Endothelial cell of umbilical vein (primary cell): ENCODE measurements around the gene SIX4. TPM values are rescaled to one million over a fixed set of nuclear protein-coding genes. Genes with fewer than 3 reads are reported as not detected.

Experiments
- BruUV-seq: library from RNA; stranded (reverse); fragments of 400-500 nt; replicated peaks from 2 replicates; lab custom pipeline; 2021; lab: Mats Ljungman, UMichigan
- CTCF ChIA-PET: fragments of 300-600, 350-600 bp; sonication (Branson Sonifier 250); formaldehyde crosslinking; loops from one replicate; lab custom pipeline; 2021; ENCODE audit warnings: antibody characterized with exemption, inconsistent platforms; lab: Charles Lee
- POLR2A ChIA-PET: fragments of 300-600, 350-600 bp; sonication (Branson Sonifier 250); formaldehyde crosslinking; loops from one replicate; lab custom pipeline; 2021; ENCODE audit warnings: antibody characterized with exemption, inconsistent platforms; lab: Charles Lee
- DNase-seq: peaks from one replicate; pipeline ENCODE4 v3.0.0-alpha.2; 2011; ENCODE audit warnings: low read depth, low spot score
- FAIRE-seq: peaks from 2 replicates; lab custom pipeline; 2011; peaks lifted over from hg19 to GRCh38; lab: Jason Lieb, UNC
- H2AFZ ChIP-seq: 2 replicates; pipeline ENCODE4 v1.6.0; 2012; ENCODE audit warnings: low read depth, low read length, control low read depth, inconsistent platforms
- H3K27ac ChIP-seq: 2 replicates; pipeline ENCODE4 v1.5.1; 2011; ENCODE audit warnings: low read depth, mild to moderate bottlenecking, control low read depth, low read length, moderate library complexity; ENCODE audit not compliant: insufficient read depth
- H3K27me3 ChIP-seq, 2 experiments: 2 replicates each; pipeline versions ENCODE4 v1.6.0 to v1.6.1; 2011; ENCODE audit warnings: low read length in 2 of 2, mixed read lengths in 1 of 2; ENCODE audit not compliant: control insufficient read depth in 2 of 2, insufficient read depth in 2 of 2
- H3K36me3 ChIP-seq, 2 experiments: 2 replicates in 1 of 2; 3 replicates in 1 of 2; pipeline ENCODE4 v1.5.1; 2011; ENCODE audit warnings: low read length in 2 of 2, mild to moderate bottlenecking in 1 of 2, moderate library complexity in 1 of 2; ENCODE audit not compliant: control insufficient read depth in 2 of 2, insufficient read depth in 2 of 2; ENCODE audit errors: extremely low read depth in 1 of 2
- H3K4me1 ChIP-seq: 3 replicates; pipeline ENCODE4 v1.5.1; 2011; ENCODE audit warnings: mild to moderate bottlenecking, low read length; ENCODE audit not compliant: control insufficient read depth, insufficient read depth; ENCODE audit errors: extremely low read depth
- H3K4me2 ChIP-seq: 2 replicates; pipeline ENCODE4 v1.6.1; 2011; ENCODE audit warnings: low read length, control low read depth, mixed read lengths; ENCODE audit not compliant: insufficient read depth
- H3K4me3 ChIP-seq, 3 experiments: fragments of 200-600 bp in 1 of 3; sonication (generic), shearing (Covaris generic) in 1 of 3; replicated peaks in 1 of 3; 2 replicates each; pipeline ENCODE4 v1.5.1; 2011 to 2016; ENCODE audit warnings: control low read depth in 3 of 3, low read length in 3 of 3, mild to moderate bottlenecking in 2 of 3, inconsistent platforms in 1 of 3, low read depth in 1 of 3, moderate library complexity in 1 of 3; ENCODE audit not compliant: insufficient read depth in 1 of 3
- H3K79me2 ChIP-seq: 2 replicates; pipeline ENCODE4 v1.6.0; 2012; ENCODE audit warnings: low read length, inconsistent platforms; ENCODE audit not compliant: control insufficient read depth, insufficient read depth
- H3K9ac ChIP-seq: replicated peaks from 2 replicates; pipeline ENCODE3; 2011; ENCODE audit warnings: low read length, control low read depth; ENCODE audit not compliant: insufficient read depth; ENCODE audit errors: extremely low read depth
- H3K9me1 ChIP-seq: replicated peaks from 3 replicates; pipeline ENCODE4 v1.6.0; 2011; ENCODE audit warnings: mild to moderate bottlenecking, low read length; ENCODE audit not compliant: control insufficient read depth, insufficient read depth; ENCODE audit errors: extremely low read depth
- H3K9me3 ChIP-seq: replicated peaks from 2 replicates; pipeline ENCODE4 v1.5.1; 2012; ENCODE audit warnings: low read length, inconsistent platforms; ENCODE audit not compliant: control insufficient read depth, insufficient read depth
- H4K20me1 ChIP-seq: replicated peaks from 2 replicates; pipeline ENCODE3; 2011; ENCODE audit warnings: mild to moderate bottlenecking, low read length; ENCODE audit not compliant: control insufficient read depth, insufficient read depth; ENCODE audit errors: extremely low read depth
- EZH2 ChIP-seq: IDR thresholded peaks from 2 replicates; pipeline ENCODE4 v1.6.1; 2012; ENCODE audit warnings: borderline replicate concordance, low read depth, mild to moderate bottlenecking, moderate library complexity, low read length, inconsistent platforms; ENCODE audit not compliant: severe bottlenecking
- FOS ChIP-seq: IDR thresholded peaks from 2 replicates; pipeline ENCODE4 v1.6.1; 2011; ENCODE audit warnings: mild to moderate bottlenecking, low read length, moderate library complexity, borderline replicate concordance; ENCODE audit not compliant: insufficient read depth
- GATA2 ChIP-seq: IDR thresholded peaks from 2 replicates; pipeline ENCODE4 v1.7.0; 2011; ENCODE audit warnings: low read depth, mild to moderate bottlenecking, moderate library complexity, mixed read lengths, low read length; ENCODE audit not compliant: insufficient read length, insufficient read depth
- JUN ChIP-seq: IDR thresholded peaks from 2 replicates; pipeline ENCODE4 v1.6.1; 2011; ENCODE audit warnings: borderline replicate concordance, low read depth; ENCODE audit not compliant: insufficient read length, insufficient read depth
- MYC ChIP-seq: IDR thresholded peaks from one replicate; pipeline ENCODE4 v1.6.1; 2011; ENCODE audit warnings: mild to moderate bottlenecking, low read depth, low read length
- POLR2A ChIP-seq: IDR thresholded peaks from 2 replicates; pipeline ENCODE4 v1.6.1; 2012; ENCODE audit warnings: low read depth, mild to moderate bottlenecking, control low read depth, low read length
- POLR2AphosphoS5 ChIP-seq: IDR thresholded peaks from 2 replicates; pipeline ENCODE4 v1.6.1; 2012; ENCODE audit warnings: low read depth, mild to moderate bottlenecking, control low read depth, low read length, moderate library complexity; ENCODE audit not compliant: insufficient read depth
- dilution Hi-C: fragments of 300-500 bp; cut with MboI; formaldehyde crosslinking; loops from one replicate; pipeline ENCODE4 v1.15.0; 2019; ENCODE audit warnings: low sequenced_read_pairs; ENCODE audit not compliant: extremely low pct_ligation_motif_present
- intact Hi-C: fragments of 100-400 bp; cut with micrococcal nuclease; formaldehyde crosslinking; loops from one replicate; pipeline ENCODE4 v1.10.0; 2022
- polyA plus RNA-seq, 4 experiments: library from polyadenylated mRNA; depleted of rRNA in 3 of 4; stranded (reverse) in 3 of 4; unstranded in 1 of 4; fragments of >200 nt; gene quantifications; 2 replicates each; pipeline versions ENCODE4 v1.2.1 to v1.2.3, GENCODE V29; 2011 to 2012; ENCODE audit warnings: missing spikeins in 1 of 4
- total RNA-seq: library from RNA; stranded (reverse); gene quantifications from 2 replicates; pipeline ENCODE4 v1.2.3, GENCODE V29; 2021
- TF ChIP-seq, protein P1 (sequence below): IDR thresholded peaks from 2 replicates; pipeline ENCODE4 v1.6.1; 2011; ENCODE audit not compliant: insufficient read depth, insufficient read length
- TF ChIP-seq, protein P2 (sequence below), 2 donors: IDR thresholded peaks; 1 replicate in 1 of 2; 2 replicates in 1 of 2; pipeline ENCODE4 v1.5.1; 2011; ENCODE audit warnings: low read length in 2 of 2, mild to moderate bottlenecking in 2 of 2, moderate library complexity in 2 of 2, control low read depth in 1 of 2, inconsistent platforms in 1 of 2, low read depth in 1 of 2; ENCODE audit not compliant: insufficient read depth in 1 of 2; ENCODE audit errors: extremely low read depth in 1 of 2

Gene SIX4
- total and polyA plus RNA-seq, 2 donors (not counting 3 experiments of a cell fraction or from before 2014, with no cell fraction given) = 1.8 to 4.7 TPM

- Histone ChIP-seq H3K4me2 (no peak overlapping the region), H3K4me1 (peaks cover 17% of the 10 kb centered on the region), H3K9me1 (no peaks in the 10 kb centered on the region), H2AFZ (no peak overlapping the region), H3K27me3 (no peaks in the 10 kb centered on the region), H3K9me3 (no peaks in the 10 kb centered on the region), H4K20me1 (peaks cover 5% of the 10 kb centered on the region), H3K4me3 (no peak overlapping the region), H3K79me2 (peaks cover 29% of the 10 kb centered on the region), H3K9ac (no peak overlapping the region), H3K36me3 (no peaks in the 10 kb centered on the region), H3K27ac (no peak overlapping the region)
- POLR2A ChIA-PET = no interaction called here
- intact Hi-C loops = no loop called here
- DNase-seq (no peak), FAIRE-seq (no peak)
- CTCF ChIA-PET = no interaction called here
- no TSS peak for BruUV-seq
- dilution Hi-C loops = no loop called here
- TF ChIP-seq MYC (no peak), POLR2AphosphoS5 (no peak), POLR2A (no peak), EZH2 (no peak), GATA2 (no peak), JUN (no peak), FOS (no peak)
- TF ChIP-seq, protein P1, sequence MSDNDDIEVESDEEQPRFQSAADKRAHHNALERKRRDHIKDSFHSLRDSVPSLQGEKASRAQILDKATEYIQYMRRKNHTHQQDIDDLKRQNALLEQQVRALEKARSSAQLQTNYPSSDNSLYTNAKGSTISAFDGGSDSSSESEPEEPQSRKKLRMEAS = no peak
- TF ChIP-seq, protein P2, sequence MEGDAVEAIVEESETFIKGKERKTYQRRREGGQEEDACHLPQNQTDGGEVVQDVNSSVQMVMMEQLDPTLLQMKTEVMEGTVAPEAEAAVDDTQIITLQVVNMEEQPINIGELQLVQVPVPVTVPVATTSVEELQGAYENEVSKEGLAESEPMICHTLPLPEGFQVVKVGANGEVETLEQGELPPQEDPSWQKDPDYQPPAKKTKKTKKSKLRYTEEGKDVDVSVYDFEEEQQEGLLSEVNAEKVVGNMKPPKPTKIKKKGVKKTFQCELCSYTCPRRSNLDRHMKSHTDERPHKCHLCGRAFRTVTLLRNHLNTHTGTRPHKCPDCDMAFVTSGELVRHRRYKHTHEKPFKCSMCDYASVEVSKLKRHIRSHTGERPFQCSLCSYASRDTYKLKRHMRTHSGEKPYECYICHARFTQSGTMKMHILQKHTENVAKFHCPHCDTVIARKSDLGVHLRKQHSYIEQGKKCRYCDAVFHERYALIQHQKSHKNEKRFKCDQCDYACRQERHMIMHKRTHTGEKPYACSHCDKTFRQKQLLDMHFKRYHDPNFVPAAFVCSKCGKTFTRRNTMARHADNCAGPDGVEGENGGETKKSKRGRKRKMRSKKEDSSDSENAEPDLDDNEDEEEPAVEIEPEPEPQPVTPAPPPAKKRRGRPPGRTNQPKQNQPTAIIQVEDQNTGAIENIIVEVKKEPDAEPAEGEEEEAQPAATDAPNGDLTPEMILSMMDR (IDR thresholded peaks at IDR 0.05; ENCODE audit: extremely low read depth in 1 of 2, insufficient read depth in 1 of 2, low read depth in 1 of 2, low read length in 2 of 2) = no peak
These were observed 49.4 kb upstream of the SIX4 start for GRCh38 chr14:60773558-60773957.
